ENCODE results near the gene SHLD2. TPM values are rescaled to one million over a fixed set of nuclear protein-coding genes. Genes with fewer than 3 reads are reported as not detected.

Gene SHLD2
- total and polyA plus RNA-seq, 2 of the 4 experiments (the other 2 are of a cell fraction), result 10.6 to 19.9 TPM

- H3K4me2 ChIP-seq (ENCODE audit: low read depth, low read length), result no peak overlapping the region
- no peak overlapping the region for H3K18ac ChIP-seq (ENCODE audit: low read depth, low read length)
- H3K27me3 ChIP-seq (ENCODE audit: control insufficient read depth, insufficient read depth, low read length), result no peaks in the 10 kb centered on the region
- H3K27ac ChIP-seq (ENCODE audit: insufficient read depth, low read length), result no peak overlapping the region
- no peak overlapping the region for H2BK5ac ChIP-seq (ENCODE audit: low read depth, low read length, poor library complexity, severe bottlenecking)
- no peak overlapping the region for H2BK15ac ChIP-seq (ENCODE audit: low read depth, low read length)
- in situ Hi-C loops (cut with MboI; ENCODE audit: low sequenced_read_pairs), result no loop called here
- H4K20me1 ChIP-seq (ENCODE audit: insufficient read depth, low read length), result peaks cover 21% of the 10 kb centered on the region
- H2BK120ac ChIP-seq (ENCODE audit: low read depth, low read length), result no peak overlapping the region
- no peak overlapping the region; the same call in 1 of the 2 replicates for H3K23ac ChIP-seq (ENCODE audit: low read depth, low read length)
- ATAC-seq (ENCODE audit: low read depth), result no peak
- no peak overlapping the region for H4K8ac ChIP-seq (ENCODE audit: low read depth in 2 of 2, low read length in 2 of 2)
- no peak overlapping the region for H2AFZ ChIP-seq (replicated peaks; ENCODE audit: low read length, poor library complexity)
- H2AK9ac ChIP-seq (replicated peaks; ENCODE audit: low read depth, low read length, poor library complexity), result no peak overlapping the region
- H3K4me3 ChIP-seq (ENCODE audit: insufficient read depth, low read depth, low read length), result no peak overlapping the region
- dilution Hi-C loops (cut with HindIII; ENCODE audit: low sequenced_read_pairs, unreplicated experiment), result no loop called here
- TF ChIP-seq CHD1 (IDR thresholded peaks at IDR 0.05; ENCODE audit: low read depth, low read length) (no peak), ELK1 (IDR thresholded peaks at IDR 0.05; ENCODE audit: borderline replicate concordance, low read depth, low read length) (no peak), POLR2A (IDR thresholded peaks at IDR 0.05; ENCODE audit: low read depth, low read length) (no peak), RCOR1 (IDR thresholded peaks at IDR 0.05; ENCODE audit: insufficient replicate concordance, low read length) (no peak), FOS (IDR thresholded peaks at IDR 0.05; ENCODE audit: low read depth, low read length) (no peak)
- H3K36me3 ChIP-seq (ENCODE audit: control insufficient read depth, insufficient read depth, low read length), result peaks cover 5% of the 10 kb centered on the region
- no CpG with 5 or more reads among the region's 1 CpG for WGBS, 2 experiments (ENCODE audit: extremely low coverage in 2 of 2, insufficient read length in 1 of 2)
- intact Hi-C loops (cut with micrococcal nuclease), result no loop called here
- H3K14ac ChIP-seq (replicated peaks; ENCODE audit: low read depth, low read length), result no peak overlapping the region
- peaks cover 9% of the 10 kb centered on the region for H3K4me1 ChIP-seq (ENCODE audit: control insufficient read depth, insufficient read depth, low read length)
- H3K4ac ChIP-seq (ENCODE audit: low read depth, low read length), result no peak overlapping the region
- H2BK20ac ChIP-seq (ENCODE audit: low read depth, low read length), result no peak overlapping the region
- ChIA-PET POLR2A (ENCODE audit: unreplicated experiment) (interaction anchor here (0.5 kb wide), 1 partner anchor 167 kb away, joined by 4 read pairs; no protein-coding TSS in a partner anchor), CTCF (interaction anchor here (0.8 kb wide), 1 partner anchor 11 kb away, joined by 3 read pairs; no protein-coding TSS in a partner anchor)
- BruUV-seq (replicated peaks), result no TSS peak
- H4K5ac ChIP-seq (ENCODE audit: low read depth, low read length), result no peak overlapping the region
- peaks cover 13% of the 10 kb centered on the region for H3K9me1 ChIP-seq (ENCODE audit: insufficient read depth, low read length)
- H3K79me1 ChIP-seq (ENCODE audit: low read depth in 1 of 2, low read length in 2 of 2), result peaks cover 35 to 49% of the 10 kb centered on the region in 2 experiments
- no peak for DNase-seq
- no peak overlapping the region for H3K56ac ChIP-seq (ENCODE audit: extremely low read depth, insufficient read depth, low read length)
- H3K9ac ChIP-seq (ENCODE audit: low read depth, low read length), result no peak overlapping the region
- no peaks in the 10 kb centered on the region for H3K9me3 ChIP-seq (ENCODE audit: control insufficient read depth, insufficient read depth, low read length)
- no peak overlapping the region for H4K91ac ChIP-seq (ENCODE audit: insufficient read depth, low read depth, low read length)
- no peak overlapping the region for H2AK5ac ChIP-seq (ENCODE audit: low read depth, low read length)
Measured at GRCh38 chr10:87085537-87085936, 9.5 kb upstream of the SHLD2 start.
